Cardiac muscle cell (in vitro differentiated cells and primary cell): ENCODE results near the gene FGF12. TPM values are rescaled to one million over a fixed set of nuclear protein-coding genes. Genes with fewer than 3 reads are reported as not detected.

ENCODE experiments used
- DNase-seq, 2 donors: peaks; one replicate each; pipeline versions ENCODE4 v3.0.0 to v3.0.0-alpha.2; 2010 to 2017; ENCODE audit warnings: low read depth in 1 of 2, low spot score in 1 of 2
- H3K27ac ChIP-seq: fragments of 200-600 bp; sonication (generic); 2 replicates; pipeline ENCODE4 v1.5.1; 2016
- H3K27me3 ChIP-seq: fragments of 200-600 bp; sonication (generic); 2 replicates; pipeline ENCODE4 v1.6.0; 2016; ENCODE audit warnings: control low read depth
- H3K36me3 ChIP-seq: fragments of 200-600 bp; sonication (generic); 2 replicates; pipeline ENCODE4 v1.5.1; 2016; ENCODE audit warnings: control low read depth
- H3K4me1 ChIP-seq: fragments of 200-600 bp; sonication (generic); 2 replicates; pipeline ENCODE4 v1.8.1; 2017; ENCODE audit warnings: low read depth, mild to moderate bottlenecking, mixed run types
- H3K4me3 ChIP-seq: fragments of 200-600 bp; sonication (generic); 2 replicates; pipeline ENCODE4 v1.5.1; 2016; ENCODE audit warnings: mild to moderate bottlenecking
- H3K9me3 ChIP-seq: fragments of 200-600 bp; sonication (generic); 2 replicates; pipeline ENCODE4 v1.5.1; 2017; ENCODE audit warnings: low read depth, mild to moderate bottlenecking, control low read depth
- CTCF ChIP-seq: IDR thresholded peaks from 2 replicates; pipeline ENCODE4 v1.5.1; 2012; ENCODE audit warnings: low read depth, mild to moderate bottlenecking, low read length
- polyA plus RNA-seq: library from polyadenylated mRNA; unstranded; fragments of >200 nt; fragmentation: Nextera tagmentation; extraction: Ambion mirVana; gene quantifications from 2 replicates; pipeline ENCODE4 v1.2.1, GENCODE V29; 2016
- total RNA-seq: library from RNA; depleted of rRNA; stranded (reverse); fragments of >200 nt; gene quantifications from 2 replicates; pipeline ENCODE4 v1.2.3, GENCODE V29; 2016

The FGF12 gene
- total and polyA plus RNA-seq, 2 experiments from 2014 or later: 1.2 to 1.7 TPM

- no peak for TF ChIP-seq CTCF
- H3K9me3 ChIP-seq: no peaks in the 10 kb centered on the region
- H3K36me3 ChIP-seq: no peaks in the 10 kb centered on the region
- DNase-seq: no peak
- no peak overlapping the region for H3K27ac ChIP-seq
- no peaks in the 10 kb centered on the region for H3K4me1 ChIP-seq
- H3K4me3 ChIP-seq: no peak overlapping the region
- no peaks in the 10 kb centered on the region for H3K27me3 ChIP-seq
Observed at GRCh38 chr3:192684151-192684550, 43.2 kb downstream of the FGF12 start.

- no peak for DNase-seq
Observed at GRCh38 chr3:192675958-192676649, 51.2 kb downstream of the FGF12 start.

GRCh38 chr3:192655628-192656027, 71.7 kb downstream of the FGF12 start:
- Histone ChIP-seq H3K27me3 (no peaks in the 10 kb centered on the region), H3K36me3 (no peaks in the 10 kb centered on the region), H3K4me1 (no peaks in the 10 kb centered on the region), H3K27ac (no peak overlapping the region), H3K9me3 (no peaks in the 10 kb centered on the region), H3K4me3 (no peak overlapping the region)
- no peak for DNase-seq
- TF ChIP-seq CTCF: no peak

More at GRCh38 chr3:192675958-192676649, 51.2 kb downstream of the FGF12 start:
- Histone ChIP-seq H3K9me3 (no peaks in the 10 kb centered on the region), H3K27me3 (no peaks in the 10 kb centered on the region), H3K4me3 (no peak overlapping the region), H3K27ac (no peak overlapping the region), H3K36me3 (no peaks in the 10 kb centered on the region), H3K4me1 (no peaks in the 10 kb centered on the region)
- TF ChIP-seq CTCF: no peak

- no peaks in the 10 kb centered on the region for H3K27me3 ChIP-seq
Observed at GRCh38 chr3:192655040-192655439, 72.3 kb downstream of the FGF12 start.

GRCh38 chr3:192653862-192654261, 73.5 kb downstream of the FGF12 start:
- no peaks in the 10 kb centered on the region for H3K9me3 ChIP-seq
- no peak overlapping the region for H3K27ac ChIP-seq
- DNase-seq: no peak
- no peaks in the 10 kb centered on the region for H3K36me3 ChIP-seq
- H3K27me3 ChIP-seq: no peaks in the 10 kb centered on the region
- TF ChIP-seq CTCF: no peak
- no peak overlapping the region for H3K4me3 ChIP-seq
- no peaks in the 10 kb centered on the region for H3K4me1 ChIP-seq

More at GRCh38 chr3:192655040-192655439, 72.3 kb downstream of the FGF12 start:
- Histone ChIP-seq H3K36me3 (no peaks in the 10 kb centered on the region), H3K9me3 (no peaks in the 10 kb centered on the region), H3K27ac (no peak overlapping the region), H3K4me3 (no peak overlapping the region), H3K4me1 (no peaks in the 10 kb centered on the region)
- peak in 1 of 2 donors; percentile 16 for DNase-seq
- no peak for TF ChIP-seq CTCF
